ENCODE data around the gene HIP1.

- peak; percentile 39 to 87 (median 76) for TF ChIP-seq CTCF (IDR thresholded peaks at IDR 0.05)
- no peak for TF ChIP-seq POLR2A (IDR thresholded peaks at IDR 0.05)
Observed at GRCh38 chr7:75762350-75762917, 23.7 kb upstream of the HIP1 start.

Measured in Peyer's patch (tissue), 4 donors.